K562 (cell line): ENCODE results near the gene PPAN. TPM values are rescaled to one million over a fixed set of nuclear protein-coding genes. Genes with fewer than 3 reads are reported as not detected.

Source experiments
- CHD2 ChIP-seq: IDR thresholded peaks from 2 replicates; pipeline ENCODE4 v1.6.1; 2011; ENCODE audit warnings: low read depth, low read length
- CREBBP ChIP-seq: IDR thresholded peaks from one replicate; pipeline ENCODE4 v1.6.1; 2012; ENCODE audit warnings: low read depth, mild to moderate bottlenecking, control low read depth, inconsistent platforms, low read length
- DPF2 ChIP-seq: fragments of 450-650 bp; IDR thresholded peaks from 2 replicates; pipeline ENCODE4 v1.6.1; 2016
- FOXA1 ChIP-seq: fragments of 450-650 bp; IDR thresholded peaks from 2 replicates; pipeline ENCODE4 v1.6.1; 2016; ENCODE audit warnings: mild to moderate bottlenecking, borderline replicate concordance
- GTF2A2 ChIP-seq: IDR thresholded peaks from 2 replicates; pipeline ENCODE4 v1.6.1; 2016; ENCODE audit warnings: mild to moderate bottlenecking, missing genetic modification characterization, missing compliant biosample characterization
- IRF2 ChIP-seq: sonication (generic); formaldehyde crosslinking; IDR thresholded peaks from 2 replicates; pipeline ENCODE4 v1.8.1; 2022; ENCODE audit warnings: mild to moderate bottlenecking, missing genetic modification reagents
- L3MBTL2 ChIP-seq: fragments of 450-650 bp; IDR thresholded peaks from 2 replicates; pipeline ENCODE4 v1.6.1; 2016; ENCODE audit warnings: mild to moderate bottlenecking, moderate library complexity
- MTA2 ChIP-seq: fragments of 450-650 bp; IDR thresholded peaks from 2 replicates; pipeline ENCODE4 v1.6.1; 2016; ENCODE audit warnings: low read depth
- NFIX ChIP-seq: fragments of 250-450 bp; sonication (Bioruptor Pico); IDR thresholded peaks from 2 replicates; pipeline ENCODE4 v1.4.0; 2020; ENCODE audit warnings: low read depth, mild to moderate bottlenecking, moderate library complexity
- NR4A1 ChIP-seq, 2 experiments: fragments of 250-450 bp in 1 of 2; fragments of 450-650 bp in 1 of 2; sonication (Bioruptor Pico) in 1 of 2; IDR thresholded peaks; 2 replicates each; pipeline versions ENCODE4 v1.4.0 to v1.6.1; 2016 to 2020; ENCODE audit warnings: mild to moderate bottlenecking in 2 of 2, missing compliant biosample characterization in 1 of 2, missing genetic modification characterization in 1 of 2, moderate library complexity in 1 of 2
- PRMT5 ChIP-seq: sonication (generic); formaldehyde crosslinking; IDR thresholded peaks from 2 replicates; pipeline ENCODE4 v1.5.0; 2020; ENCODE audit warnings: missing genetic modification reagents
- RBM15 ChIP-seq: fragments of 200-400 bp; formaldehyde crosslinking; IDR thresholded peaks from 2 replicates; pipeline ENCODE4 v1.6.1; 2018; ENCODE audit warnings: mild to moderate bottlenecking, low read length, moderate library complexity; ENCODE audit not compliant: insufficient read depth
- RBM25 ChIP-seq: fragments of 200-400 bp; formaldehyde crosslinking; IDR thresholded peaks from 2 replicates; pipeline ENCODE4 v1.6.1; 2018; ENCODE audit warnings: low read length, low read depth, moderate library complexity; ENCODE audit not compliant: severe bottlenecking
- SLC30A9 ChIP-seq: fragments of 250-450 bp; sonication (Bioruptor Pico); IDR thresholded peaks from 2 replicates; pipeline ENCODE4 v1.8.0; 2022; ENCODE audit warnings: mild to moderate bottlenecking, moderate library complexity
- SMAD3 ChIP-seq: fragments of 450-650 bp; formaldehyde crosslinking; conservative IDR thresholded peaks from 2 replicates; pipeline ENCODE4 v1.4.0; 2020; ENCODE audit warnings: mild to moderate bottlenecking
- SOX6 ChIP-seq: fragments of 450-650 bp; IDR thresholded peaks from 2 replicates; pipeline ENCODE4 v1.6.1; 2014; ENCODE audit warnings: mild to moderate bottlenecking
- WHSC1 ChIP-seq: IDR thresholded peaks from one replicate; pipeline ENCODE4 v1.6.1; 2012; ENCODE audit warnings: low read length, control low read depth, inconsistent platforms
- ZEB2 ChIP-seq: fragments of 450-650 bp; IDR thresholded peaks from 2 replicates; pipeline ENCODE4 v1.6.1; 2016
- ZKSCAN8 ChIP-seq: fragments of 200-800 bp; sonication (Bioruptor generic); IDR thresholded peaks from 2 replicates; pipeline ENCODE4 v1.6.1; 2016; ENCODE audit warnings: missing genetic modification characterization, missing compliant biosample characterization
- ZNF124 ChIP-seq: sonication (generic); formaldehyde crosslinking; IDR thresholded peaks from 2 replicates; pipeline ENCODE4 v1.8.1; 2022; ENCODE audit warnings: missing genetic modification reagents
- ZNF143 ChIP-seq: sonication (generic); formaldehyde crosslinking; IDR thresholded peaks from 2 replicates; pipeline ENCODE4 v1.9.0; 2022; ENCODE audit warnings: mild to moderate bottlenecking, missing genetic modification reagents
- ZNF184 ChIP-seq: sonication (generic); formaldehyde crosslinking; IDR thresholded peaks from 2 replicates; pipeline ENCODE4 v1.5.0; 2020; ENCODE audit warnings: missing genetic modification reagents
- polyA plus RNA-seq, 8 experiments: library from polyadenylated mRNA; depleted of rRNA in 4 of 8; stranded (reverse) in 5 of 8; unstranded in 3 of 8; fragments of >200 nt; fragmentation: Nextera tagmentation in 2 of 8; fragmentation: Illumina TruSeq in 1 of 8; extraction: Ambion mirVana in 2 of 8; extraction: Trizol in 1 of 8; gene quantifications; 2 replicates each; pipeline versions ENCODE4 v1.2.1 to v1.2.3, GENCODE V29; 2011 to 2014; ENCODE audit warnings: inconsistent platforms in 1 of 8, missing spikeins in 1 of 8
- total RNA-seq, 7 experiments: library from RNA; depleted of rRNA in 6 of 7; stranded (reverse); fragments of >200 nt in 6 of 7; fragmentation: Illumina TruSeq in 2 of 7; extraction: Trizol in 2 of 7; gene quantifications; 2 replicates each; pipeline versions ENCODE4 v1.2.1 to v1.2.3, GENCODE V29; 2011 to 2021; ENCODE audit warnings: low replicate concordance in 1 of 7
- TF ChIP-seq, protein P1 (sequence below): sonication (generic); formaldehyde crosslinking; IDR thresholded peaks from 2 replicates; pipeline ENCODE4 v1.8.1; 2022; ENCODE audit warnings: missing genetic modification reagents
- TF ChIP-seq, protein P2 (sequence below): fragments of 200-800 bp; sonication (Bioruptor generic); IDR thresholded peaks from 2 replicates; pipeline ENCODE4 v1.6.1; 2016; ENCODE audit warnings: missing genetic modification characterization, missing compliant biosample characterization
- TF ChIP-seq, protein P3 (sequence below): sonication (generic); formaldehyde crosslinking; IDR thresholded peaks from 2 replicates; pipeline ENCODE4 v1.9.0; 2022; ENCODE audit warnings: mild to moderate bottlenecking, missing genetic modification reagents

PPAN gene
- total and polyA plus RNA-seq, 9 of the 15 experiments (the other 6 are each of a cell fraction or from before 2014, with no cell fraction given), result 2.2 to 129 (median 59.1) TPM

DNA sequence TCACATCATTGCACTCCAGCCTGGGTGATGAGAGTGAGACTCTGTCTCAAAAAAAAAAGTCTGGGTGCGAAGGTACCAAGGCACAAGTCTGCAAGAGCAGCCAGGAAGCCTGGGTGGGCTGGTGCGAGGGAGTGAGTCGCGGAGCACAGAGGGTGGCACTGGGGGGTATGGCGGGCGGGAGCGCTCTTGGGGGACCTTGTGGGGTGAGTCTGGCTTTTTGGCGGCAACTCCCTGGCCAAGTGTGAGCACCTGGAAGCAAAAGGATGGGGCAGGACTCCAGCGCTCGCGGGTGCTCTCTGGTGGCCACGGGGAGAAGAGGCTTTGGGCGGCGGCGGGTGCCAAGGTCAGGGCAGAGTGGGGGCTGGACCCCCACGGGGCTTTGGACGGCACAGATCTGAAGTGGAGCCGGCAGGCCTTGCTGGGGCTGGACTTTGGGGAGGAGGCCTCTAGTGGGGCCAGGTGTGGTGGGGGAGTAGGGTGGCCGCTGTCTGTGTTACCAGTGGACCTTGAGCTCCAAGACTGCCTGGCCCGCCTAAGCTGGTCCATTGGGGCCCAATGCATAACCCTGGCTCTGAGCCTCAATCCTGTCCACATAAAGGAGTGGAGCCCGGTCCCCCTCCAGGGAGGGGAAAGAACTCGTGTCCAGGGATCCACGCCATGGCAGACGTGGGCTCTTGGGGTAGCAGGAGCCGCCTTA is 6.9 kb downstream of the PPAN start (continued):
- TF ChIP-seq GTF2A2 (no peak), MTA2 (no peak), DPF2 (no peak), SMAD3 (CRISPR knock-in tag) (no peak), ZNF184 (no peak), ZEB2 (0 out of 2 replicates have a peak, but pooled peaks have one; percentile 15), PRMT5 (no peak), SOX6 (no peak), L3MBTL2 (peak; percentile 46), ZNF124 (CRISPR knock-in tag) (no peak), NFIX (CRISPR knock-in tag) (no peak), ZNF143 (CRISPR knock-in tag) (no peak), NR4A1 (CRISPR knock-in tag; IDR thresholded peaks at IDR 0.05) (0 out of 2 replicates have a peak, but pooled peaks have one; percentile 31), NR4A1 (tag; IDR thresholded peaks at IDR 0.05) (no peak), RBM25 (no peak), FOXA1 (no peak), WHSC1 (no peak), CHD2 (no peak; the same call in 1 of the 2 replicates), IRF2 (CRISPR knock-in tag) (no peak), CREBBP (no peak), RBM15 (no peak), ZKSCAN8 (CRISPR knock-in tag) (no peak), SLC30A9 (CRISPR knock-in tag) (no peak)
- TF ChIP-seq, protein P1, sequence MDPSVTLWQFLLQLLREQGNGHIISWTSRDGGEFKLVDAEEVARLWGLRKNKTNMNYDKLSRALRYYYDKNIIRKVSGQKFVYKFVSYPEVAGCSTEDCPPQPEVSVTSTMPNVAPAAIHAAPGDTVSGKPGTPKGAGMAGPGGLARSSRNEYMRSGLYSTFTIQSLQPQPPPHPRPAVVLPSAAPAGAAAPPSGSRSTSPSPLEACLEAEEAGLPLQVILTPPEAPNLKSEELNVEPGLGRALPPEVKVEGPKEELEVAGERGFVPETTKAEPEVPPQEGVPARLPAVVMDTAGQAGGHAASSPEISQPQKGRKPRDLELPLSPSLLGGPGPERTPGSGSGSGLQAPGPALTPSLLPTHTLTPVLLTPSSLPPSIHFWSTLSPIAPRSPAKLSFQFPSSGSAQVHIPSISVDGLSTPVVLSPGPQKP (CRISPR knock-in tag), result no peak
- TF ChIP-seq, protein P2, sequence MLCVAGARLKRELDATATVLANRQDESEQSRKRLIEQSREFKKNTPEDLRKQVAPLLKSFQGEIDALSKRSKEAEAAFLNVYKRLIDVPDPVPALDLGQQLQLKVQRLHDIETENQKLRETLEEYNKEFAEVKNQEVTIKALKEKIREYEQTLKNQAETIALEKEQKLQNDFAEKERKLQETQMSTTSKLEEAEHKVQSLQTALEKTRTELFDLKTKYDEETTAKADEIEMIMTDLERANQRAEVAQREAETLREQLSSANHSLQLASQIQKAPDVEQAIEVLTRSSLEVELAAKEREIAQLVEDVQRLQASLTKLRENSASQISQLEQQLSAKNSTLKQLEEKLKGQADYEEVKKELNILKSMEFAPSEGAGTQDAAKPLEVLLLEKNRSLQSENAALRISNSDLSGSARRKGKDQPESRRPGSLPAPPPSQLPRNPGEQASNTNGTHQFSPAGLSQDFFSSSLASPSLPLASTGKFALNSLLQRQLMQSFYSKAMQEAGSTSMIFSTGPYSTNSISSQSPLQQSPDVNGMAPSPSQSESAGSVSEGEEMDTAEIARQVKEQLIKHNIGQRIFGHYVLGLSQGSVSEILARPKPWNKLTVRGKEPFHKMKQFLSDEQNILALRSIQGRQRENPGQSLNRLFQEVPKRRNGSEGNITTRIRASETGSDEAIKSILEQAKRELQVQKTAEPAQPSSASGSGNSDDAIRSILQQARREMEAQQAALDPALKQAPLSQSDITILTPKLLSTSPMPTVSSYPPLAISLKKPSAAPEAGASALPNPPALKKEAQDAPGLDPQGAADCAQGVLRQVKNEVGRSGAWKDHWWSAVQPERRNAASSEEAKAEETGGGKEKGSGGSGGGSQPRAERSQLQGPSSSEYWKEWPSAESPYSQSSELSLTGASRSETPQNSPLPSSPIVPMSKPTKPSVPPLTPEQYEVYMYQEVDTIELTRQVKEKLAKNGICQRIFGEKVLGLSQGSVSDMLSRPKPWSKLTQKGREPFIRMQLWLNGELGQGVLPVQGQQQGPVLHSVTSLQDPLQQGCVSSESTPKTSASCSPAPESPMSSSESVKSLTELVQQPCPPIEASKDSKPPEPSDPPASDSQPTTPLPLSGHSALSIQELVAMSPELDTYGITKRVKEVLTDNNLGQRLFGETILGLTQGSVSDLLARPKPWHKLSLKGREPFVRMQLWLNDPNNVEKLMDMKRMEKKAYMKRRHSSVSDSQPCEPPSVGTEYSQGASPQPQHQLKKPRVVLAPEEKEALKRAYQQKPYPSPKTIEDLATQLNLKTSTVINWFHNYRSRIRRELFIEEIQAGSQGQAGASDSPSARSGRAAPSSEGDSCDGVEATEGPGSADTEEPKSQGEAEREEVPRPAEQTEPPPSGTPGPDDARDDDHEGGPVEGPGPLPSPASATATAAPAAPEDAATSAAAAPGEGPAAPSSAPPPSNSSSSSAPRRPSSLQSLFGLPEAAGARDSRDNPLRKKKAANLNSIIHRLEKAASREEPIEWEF (CRISPR knock-in tag), result no peak
- TF ChIP-seq, protein P3, sequence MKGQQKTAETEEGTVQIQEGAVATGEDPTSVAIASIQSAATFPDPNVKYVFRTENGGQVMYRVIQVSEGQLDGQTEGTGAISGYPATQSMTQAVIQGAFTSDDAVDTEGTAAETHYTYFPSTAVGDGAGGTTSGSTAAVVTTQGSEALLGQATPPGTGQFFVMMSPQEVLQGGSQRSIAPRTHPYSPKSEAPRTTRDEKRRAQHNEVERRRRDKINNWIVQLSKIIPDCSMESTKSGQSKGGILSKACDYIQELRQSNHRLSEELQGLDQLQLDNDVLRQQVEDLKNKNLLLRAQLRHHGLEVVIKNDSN (CRISPR knock-in tag), result no peak
